Thymus (tissue), 11 donors: ENCODE measurements around the gene NAIF1. TPM values are rescaled to one million over a fixed set of nuclear protein-coding genes. Genes with fewer than 3 reads are reported as not detected.
A peak's percentile ranks its signal among the peaks of the same experiment; 100 is the strongest.
"Not testable (repeated sequence)": the region's sequence is repeated elsewhere in the genome, so short reads cannot be mapped to it uniquely, and the experiment has no call there.

Source experiments
- DNase-seq, 9 donors: peaks; one replicate each; pipeline ENCODE4 v3.0.0-alpha.2; 2013; ENCODE audit warnings: low spot score in 9 of 9, low read depth in 6 of 9, missing footprints in 1 of 9
- H3K27ac ChIP-seq, 2 donors: one replicate each; pipeline ENCODE4 v1.5.1; 2013; ENCODE audit warnings: control low read depth in 1 of 2, low read depth in 1 of 2, low read length in 1 of 2, mild to moderate bottlenecking in 1 of 2, moderate library complexity in 1 of 2
- H3K27me3 ChIP-seq, 2 donors: one replicate each; pipeline ENCODE4 v1.5.1; 2013; ENCODE audit warnings: low read length in 1 of 2; ENCODE audit not compliant: control insufficient read depth in 2 of 2, insufficient read depth in 1 of 2
- H3K36me3 ChIP-seq, 2 donors: one replicate each; pipeline ENCODE4 v1.5.1; 2013; ENCODE audit warnings: low read length in 1 of 2, mild to moderate bottlenecking in 1 of 2, moderate library complexity in 1 of 2; ENCODE audit not compliant: control insufficient read depth in 2 of 2, insufficient read depth in 2 of 2
- H3K4me1 ChIP-seq, 2 donors: one replicate each; pipeline ENCODE4 v1.5.1; 2013; ENCODE audit warnings: low read length in 2 of 2; ENCODE audit not compliant: control insufficient read depth in 2 of 2, insufficient read depth in 2 of 2
- H3K4me3 ChIP-seq, 2 donors: one replicate each; pipeline ENCODE4 v1.5.1; 2013; ENCODE audit warnings: low read length in 2 of 2, control low read depth in 1 of 2, mild to moderate bottlenecking in 1 of 2
- H3K9me3 ChIP-seq, 2 donors: one replicate each; pipeline ENCODE4 v1.5.1; 2013; ENCODE audit warnings: low read length in 1 of 2, mild to moderate bottlenecking in 1 of 2; ENCODE audit not compliant: control insufficient read depth in 2 of 2, insufficient read depth in 1 of 2
- WGBS: extraction: QIAGEN DNeasy Blood & Tissue Kit; methylation state at CpG from one replicate; pipeline ENCODE4 v1.1.7; 2013; 5-methylcytosine and 5-hydroxymethylcytosine counted together
- polyA plus RNA-seq: library from polyadenylated mRNA; stranded (reverse); fragments of 200-250 nt; gene quantifications from one replicate; pipeline ENCODE4 v1.2.3, GENCODE V29; 2013
- total RNA-seq: library from RNA; stranded (reverse); fragments of 120-200 nt; gene quantifications from one replicate; pipeline ENCODE4 v1.2.4, GENCODE V29; 2013
- donor health status: healthy.

NAIF1 gene
- total and polyA plus RNA-seq, 2 donors: 10.9 to 11.5 TPM

GRCh38 chr9:128077847-128078503, 10.9 kb upstream of the NAIF1 start:
- peak overlapping the region in 1 of 2 donors; percentile 73 for H3K27ac ChIP-seq
- no peaks in the 10 kb centered on the region for H3K27me3 ChIP-seq
- 97% methylated on average over 7 of the region's 7 CpGs for WGBS
- no peak for DNase-seq
- peaks cover 16 to 36% of the 10 kb centered on the region in 2 donors for H3K36me3 ChIP-seq
- no peak overlapping the region for H3K4me3 ChIP-seq
- peaks cover 4 to 35% of the 10 kb centered on the region in 2 donors for H3K4me1 ChIP-seq
- H3K9me3 ChIP-seq: no peaks in the 10 kb centered on the region

GRCh38 chr9:128073253-128073886, 6.2 kb upstream of the NAIF1 start:
- 94% methylated on average over 7 of the region's 7 CpGs for WGBS
- Histone ChIP-seq H3K36me3 (peaks cover 7 to 15% of the 10 kb centered on the region in 2 donors), H3K4me3 (no peak overlapping the region)

GRCh38 chr9:128072144-128073021, 5.3 kb upstream of the NAIF1 start:
- Histone ChIP-seq H3K36me3 (peaks cover 4 to 9% of the 10 kb centered on the region in 2 donors), H3K9me3 (no peaks in the 10 kb centered on the region), H3K4me1 (peaks cover 30 to 57% of the 10 kb centered on the region in 2 donors), H3K4me3 (peak overlapping the region; percentile 2 to 27), H3K27me3 (no peaks in the 10 kb centered on the region), H3K27ac (peak overlapping the region; percentile 91 to 97)
- 4% methylated on average over 5 of the region's 5 CpGs for WGBS
- DNase-seq: peak in 7 of 9 donors; percentile 47 to 84 (median 67)

More at GRCh38 chr9:128073253-128073886, 6.2 kb upstream of the NAIF1 start:
- no peaks in the 10 kb centered on the region for H3K9me3 ChIP-seq
- no peaks in the 10 kb centered on the region for H3K27me3 ChIP-seq
- H3K27ac ChIP-seq: peak overlapping the region; percentile 91 to 97
- no peak for DNase-seq
- H3K4me1 ChIP-seq: peaks cover 30 to 64% of the 10 kb centered on the region in 2 donors

GRCh38 chr9:128071475-128071874, 4.4 kb upstream of the NAIF1 start:
- H3K9me3 ChIP-seq, H3K27me3 ChIP-seq, H3K36me3 ChIP-seq, H3K4me3 ChIP-seq, DNase-seq: not testable (repeated sequence)
- 96% methylated on average over 12 of the region's 12 CpGs for WGBS
- peak overlapping the region; percentile 91 to 97 for H3K27ac ChIP-seq
- H3K4me1 ChIP-seq: peaks cover 33 to 63% of the 10 kb centered on the region in 2 donors

- H3K27me3 ChIP-seq: no peaks in the 10 kb centered on the region
- H3K4me3 ChIP-seq: no peak overlapping the region
- H3K27ac ChIP-seq: peak overlapping the region; percentile 58 to 97
- DNase-seq: no peak
- peaks cover 0 to 1% of the 10 kb centered on the region in 2 donors for H3K36me3 ChIP-seq
- peaks cover 39 to 69% of the 10 kb centered on the region in 2 donors for H3K4me1 ChIP-seq
- 79% methylated on average over 7 of the region's 7 CpGs for WGBS
- H3K9me3 ChIP-seq: peaks cover 0 to 7% of the 10 kb centered on the region in 2 donors
Measured at GRCh38 chr9:128070874-128071273, 3.8 kb upstream of the NAIF1 start.

- WGBS: 4% methylated on average over 50 of the region's 50 CpGs
- peaks cover 0 to 7% of the 10 kb centered on the region in 2 donors for H3K9me3 ChIP-seq
- peaks cover 2 to 4% of the 10 kb centered on the region in 2 donors for H3K36me3 ChIP-seq
- peak overlapping the region; percentile 77 to 82 for H3K4me3 ChIP-seq
- H3K27me3 ChIP-seq: no peaks in the 10 kb centered on the region
- H3K4me1 ChIP-seq: peaks cover 54 to 79% of the 10 kb centered on the region in 2 donors
- DNase-seq: no peak
- H3K27ac ChIP-seq: peak overlapping the region; percentile 76 to 78
Measured at GRCh38 chr9:128068386-128069205, 1.5 kb upstream of the NAIF1 start.

GRCh38 chr9:128067645-128068385, 695 bp upstream of the NAIF1 start, which contains the start of gene SLC25A25:
SLC25A25 (plus strand) TSS chr9:128068232; CDS start chr9:128068320, 88 bp downstream.
- DNase-seq: peak; percentile 97 to 100 (median 99)
- H3K4me3 ChIP-seq: peak within 1 kb of the TSS; percentile 77 to 82
- peaks cover 10 to 12% of the 10 kb centered on the region in 2 donors for H3K36me3 ChIP-seq
- WGBS: under 1% methylated on average over 67 of the region's 67 CpGs
- peaks cover 48 to 73% of the 10 kb centered on the region in 2 donors for H3K4me1 ChIP-seq
- peaks cover 0 to 7% of the 10 kb centered on the region in 2 donors for H3K9me3 ChIP-seq
- H3K27ac ChIP-seq: peak within 1 kb of the TSS; percentile 98 to 99
- H3K27me3 ChIP-seq: no peaks in the 10 kb centered on the region
